HG02642 (cell line): Measurements from ENCODE around the gene RCOR1.
"Not testable (repeated sequence)": the region's sequence is repeated elsewhere in the genome, so short reads cannot be mapped to it uniquely, and the experiment has no call there.

Experiments used
- ATAC-seq: cut with Tn5 transposase; IDR thresholded peaks from one replicate; pipeline ENCODE4 v1.9.1; 2021; ENCODE audit warnings: mild to moderate bottlenecking; ENCODE audit not compliant: unreplicated experiment, poor library complexity

The RCOR1 gene

GRCh38 chr14:102591944-102592762 lies at the start of gene RCOR1:
RCOR1 (plus strand) TSS chr14:102592649; CDS start chr14:102592887, 238 bp downstream.
- ATAC-seq = peak; percentile 79

DNA sequence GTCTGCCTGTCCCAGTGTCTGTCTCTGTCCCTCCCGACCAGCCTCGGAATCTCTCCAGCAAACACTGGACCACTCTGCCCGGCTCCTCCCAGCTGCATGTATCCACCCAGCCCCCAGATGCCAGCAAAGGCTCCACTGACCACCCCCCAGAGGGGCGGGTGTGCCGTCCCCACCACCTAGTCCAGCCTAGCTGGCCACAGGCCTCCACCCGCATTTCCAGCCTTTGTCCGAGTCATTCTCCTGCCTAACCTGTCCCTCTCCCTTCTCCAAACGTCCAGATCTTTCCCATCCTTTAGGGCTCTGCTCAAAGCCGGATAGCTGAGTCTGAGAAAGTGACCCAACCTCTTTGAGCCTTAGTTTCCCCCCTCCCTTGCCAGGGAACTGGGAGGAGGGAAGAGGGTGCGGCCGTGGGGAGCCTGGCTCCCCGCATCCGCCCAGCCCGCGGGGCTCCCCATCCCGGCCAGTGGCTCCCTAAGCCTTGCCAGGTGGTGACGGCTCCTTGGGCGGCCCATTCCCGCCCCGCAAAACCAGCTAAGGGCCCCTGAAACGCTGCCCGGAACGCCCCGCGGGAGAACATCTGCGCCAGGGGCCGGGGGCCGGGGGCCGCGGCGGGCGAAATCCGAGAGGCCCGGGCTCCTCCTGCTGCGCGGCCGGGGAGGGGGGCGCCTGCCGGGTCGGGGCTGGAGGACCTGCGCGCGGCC lies 48.3 kb upstream of the RCOR1 start:
- no peak for ATAC-seq

GRCh38 chr14:102544747-102545460 lies 47.5 kb upstream of the RCOR1 start:
- ATAC-seq = no peak

- ATAC-seq = no peak
Measured at GRCh38 chr14:102545461-102546265, 46.8 kb upstream of the RCOR1 start.

- ATAC-seq = no peak
Measured at GRCh38 chr14:102548616-102549240, 43.7 kb upstream of the RCOR1 start.

DNA sequence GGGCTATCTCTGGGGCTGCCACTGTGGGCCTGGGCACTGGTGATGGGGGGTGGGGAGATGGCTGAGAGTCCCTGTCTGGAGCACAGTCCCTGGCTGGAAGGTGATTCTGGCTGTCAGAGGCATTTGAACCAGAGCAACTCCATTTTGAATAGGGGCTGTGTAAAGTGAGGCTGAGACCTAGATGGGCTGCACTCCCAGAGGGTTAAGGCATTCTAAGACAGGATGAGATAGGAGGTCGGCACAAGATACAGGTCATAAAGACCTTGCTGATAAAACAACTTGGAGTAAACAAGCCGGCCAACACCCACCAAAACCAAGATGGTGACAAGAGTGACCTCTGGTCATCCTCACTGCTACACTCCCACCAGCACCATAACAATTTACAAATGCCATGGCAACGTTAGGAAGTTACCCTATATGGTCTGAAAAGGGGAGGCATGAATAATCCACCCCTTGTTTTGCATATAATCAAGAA lies 41.5 kb upstream of the RCOR1 start:
- ATAC-seq = not testable (repeated sequence)

- no peak for ATAC-seq
Measured at GRCh38 chr14:102551995-102552705, 40.3 kb upstream of the RCOR1 start.

GRCh38 chr14:102554821-102555819 lies 37.3 kb upstream of the RCOR1 start:
- peak; percentile 37 for ATAC-seq

DNA sequence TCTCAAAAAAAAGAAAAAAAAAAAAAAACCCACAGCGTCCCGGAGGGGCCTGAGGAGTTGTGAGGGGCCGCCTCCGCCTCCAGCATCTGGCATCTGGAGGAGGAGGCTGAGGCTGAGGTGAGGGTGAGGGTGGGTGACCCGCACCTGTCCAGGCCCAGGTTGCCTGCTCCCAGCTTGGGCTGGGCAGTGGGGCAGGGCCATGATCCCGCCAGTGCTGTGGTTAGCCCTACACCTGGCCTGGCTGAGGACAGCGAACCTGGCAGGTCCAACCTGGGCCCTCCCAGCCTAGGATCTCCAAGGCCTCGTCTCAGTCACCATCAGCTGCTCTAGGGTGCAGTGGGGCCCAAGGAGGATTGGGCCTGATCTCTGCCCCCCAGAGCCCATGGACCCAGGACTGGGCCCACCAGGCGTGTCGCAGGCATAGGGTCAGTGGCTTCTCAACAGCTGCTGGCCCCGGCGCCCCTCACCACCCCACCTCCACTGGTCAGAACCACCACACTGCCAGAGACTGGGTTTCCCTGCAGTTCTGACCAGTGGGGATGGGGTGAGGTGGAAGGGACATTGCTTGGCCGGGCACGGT lies 36.3 kb upstream of the RCOR1 start:
- no peak for ATAC-seq

DNA sequence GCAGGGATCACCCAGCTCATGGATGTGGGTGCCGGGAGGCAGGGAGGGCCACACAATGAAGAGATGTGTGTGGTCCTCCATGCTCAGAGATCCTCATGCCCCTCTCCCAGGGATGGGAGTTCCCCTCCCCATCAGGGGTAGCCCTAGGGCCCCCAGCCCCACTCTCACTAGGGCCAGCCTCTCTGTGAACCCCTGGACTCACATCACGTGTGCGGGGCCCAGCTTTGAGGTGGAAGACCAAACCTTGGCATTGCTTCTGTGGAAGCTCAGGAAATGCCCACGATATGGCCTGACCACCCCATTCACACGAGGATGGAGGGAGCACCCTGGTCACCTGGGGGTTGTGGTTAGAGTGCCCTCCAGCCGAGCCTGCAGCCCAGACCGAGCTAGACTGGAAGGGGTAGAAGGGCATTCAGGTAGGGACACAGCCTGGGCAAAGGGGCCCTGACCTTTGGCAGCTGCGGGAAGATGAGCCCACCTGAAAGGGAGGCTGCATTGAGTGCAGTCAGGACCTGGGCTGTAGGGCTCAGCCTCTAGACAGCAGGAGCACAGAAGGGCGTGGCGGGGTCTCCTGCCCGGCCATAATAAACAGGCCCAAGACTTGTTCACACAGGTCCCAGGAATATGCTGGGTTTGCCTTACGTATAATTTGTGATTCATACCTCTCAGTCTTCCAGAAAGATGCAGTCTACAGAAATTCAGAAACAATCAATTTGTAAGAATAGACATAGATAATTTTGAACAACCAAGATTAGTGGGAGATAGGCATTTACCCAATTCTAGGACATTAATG lies 34.8 kb upstream of the RCOR1 start:
- ATAC-seq = no peak

GRCh38 chr14:102558556-102558955 lies 33.9 kb upstream of the RCOR1 start:
- no peak for ATAC-seq

- no peak for ATAC-seq
Measured at GRCh38 chr14:102560458-102561261, 31.8 kb upstream of the RCOR1 start.

GRCh38 chr14:102565331-102565887 lies 27.0 kb upstream of the RCOR1 start:
- ATAC-seq = no peak

- ATAC-seq = no peak
Measured at GRCh38 chr14:102565959-102566358, 26.5 kb upstream of the RCOR1 start.

DNA sequence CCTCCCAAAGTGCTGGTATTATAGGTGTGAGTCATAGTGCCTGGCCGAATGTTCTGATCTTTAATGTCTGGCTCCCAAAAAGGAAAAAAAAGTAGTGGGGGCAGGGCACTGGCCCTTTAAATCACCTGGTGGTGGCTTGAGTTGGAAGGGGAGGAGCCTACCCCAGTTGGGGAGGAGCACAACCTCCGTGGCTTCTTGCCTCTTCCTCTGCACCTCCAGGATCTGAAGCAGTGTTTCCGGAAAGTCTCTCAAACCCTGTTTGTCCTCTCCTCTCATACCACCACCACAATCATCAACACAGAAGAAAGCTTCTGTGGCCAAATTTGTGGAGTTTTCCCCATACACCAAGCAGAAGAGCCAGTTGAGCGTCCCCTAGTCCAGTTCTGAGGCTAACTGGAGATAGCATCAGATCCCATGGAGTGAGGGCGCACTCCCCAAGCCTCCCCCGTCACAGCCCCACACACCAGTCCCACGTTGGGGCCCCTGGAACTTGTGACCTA lies 24.3 kb upstream of the RCOR1 start:
- ATAC-seq = no peak
